Glutamatergic neuron (in vitro differentiated cells): ENCODE data around the gene SLC9C2. TPM values are rescaled to one million over a fixed set of nuclear protein-coding genes. Genes with fewer than 3 reads are reported as not detected.

ENCODE experiments used
- DNase-seq: peaks from one replicate; pipeline ENCODE4 v3.0.0; 2022
- H3K27ac Mint-ChIP-seq: one replicate; pipeline ENCODE4 v1.8.0; 2020; ENCODE audit warnings: mild to moderate bottlenecking, mixed read lengths, inconsistent platforms; ENCODE audit not compliant: unreplicated experiment
- H3K27me3 Mint-ChIP-seq: one replicate; pipeline ENCODE4 v1.8.0; 2020; ENCODE audit warnings: mild to moderate bottlenecking, moderate library complexity, mixed read lengths, inconsistent platforms; ENCODE audit not compliant: unreplicated experiment
- H3K36me3 Mint-ChIP-seq: one replicate; pipeline ENCODE4 v1.8.0; 2020; ENCODE audit warnings: mild to moderate bottlenecking, mixed read lengths, inconsistent platforms; ENCODE audit not compliant: unreplicated experiment
- H3K4me1 Mint-ChIP-seq: one replicate; pipeline ENCODE4 v1.8.0; 2020; ENCODE audit warnings: mild to moderate bottlenecking, low read depth, mixed read lengths, inconsistent platforms; ENCODE audit not compliant: unreplicated experiment
- H3K4me3 Mint-ChIP-seq: one replicate; pipeline ENCODE4 v1.8.0; 2020; ENCODE audit warnings: mild to moderate bottlenecking, mixed read lengths, inconsistent platforms; ENCODE audit not compliant: unreplicated experiment
- H3K9me3 Mint-ChIP-seq: one replicate; pipeline ENCODE4 v1.8.0; 2020; ENCODE audit warnings: mild to moderate bottlenecking, moderate library complexity, mixed read lengths, inconsistent platforms; ENCODE audit not compliant: unreplicated experiment
- CTCF ChIP-seq: fragments of 200-600 bp; sonication (generic); IDR thresholded peaks from one replicate; pipeline ENCODE4 v1.5.0; 2021; ENCODE audit not compliant: partially characterized antibody, unreplicated experiment
- total RNA-seq: library from RNA; stranded (reverse); fragmentation: NEBNext Ultra II Directional; extraction: Animal tissue kit (Norgen Biotek cat#: 25700); gene quantifications from one replicate; pipeline ENCODE4 v1.2.1, GENCODE V29; 2021; ENCODE audit not compliant: unreplicated experiment

The SLC9C2 gene
- total RNA-seq, 1 donor from 2014 or later = 0.98 TPM

DNA sequence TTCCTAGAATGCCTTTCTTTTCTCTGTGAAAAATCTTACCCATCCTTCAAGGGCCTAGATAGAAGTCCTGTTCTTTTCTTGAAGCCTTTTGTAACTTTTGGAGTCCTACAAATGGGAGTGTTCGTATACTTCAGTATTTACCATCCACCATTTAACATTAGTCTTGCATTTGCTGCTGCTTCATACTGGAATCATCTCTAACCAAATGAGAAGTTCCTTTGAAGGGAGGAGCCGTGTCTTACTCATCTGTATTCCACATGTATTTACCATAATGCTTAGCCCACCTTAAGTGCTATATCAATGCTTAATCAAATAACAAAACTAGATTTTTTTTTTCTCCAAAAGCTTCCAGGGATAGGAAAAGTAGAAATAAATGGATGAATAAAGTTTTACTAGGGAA is 118.6 kb downstream of the SLC9C2 start:
- Mint-ChIP-seq H3K9me3 (peaks cover 2% of the 10 kb centered on the region), H3K27ac (no peak overlapping the region), H3K4me3 (no peak overlapping the region), H3K36me3 (no peaks in the 10 kb centered on the region), H3K27me3 (no peaks in the 10 kb centered on the region), H3K4me1 (no peaks in the 10 kb centered on the region)
- TF ChIP-seq CTCF = no peak
- DNase-seq = no peak

DNA sequence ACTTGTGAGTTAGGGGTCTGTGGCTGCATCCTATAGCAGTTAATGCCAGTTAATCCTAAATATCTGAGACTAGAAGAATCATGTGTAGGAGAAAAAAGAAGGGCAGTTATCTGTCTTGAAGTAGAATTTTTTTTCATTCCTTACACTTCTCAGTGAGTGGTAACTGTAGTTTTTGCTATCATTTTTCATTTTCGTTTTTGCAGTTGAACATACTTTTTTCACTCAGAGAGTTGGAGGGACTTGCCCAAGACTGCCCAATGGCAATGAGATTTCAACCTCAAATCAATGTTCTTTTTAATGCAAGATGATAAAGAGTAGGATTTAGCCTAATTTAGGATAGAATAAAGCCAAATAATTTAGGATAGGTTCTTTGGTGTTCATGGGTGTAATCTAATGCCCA is 120.2 kb downstream of the SLC9C2 start:
- Mint-ChIP-seq H3K27me3 (no peaks in the 10 kb centered on the region), H3K4me1 (no peaks in the 10 kb centered on the region), H3K9me3 (peaks cover 2% of the 10 kb centered on the region), H3K4me3 (no peak overlapping the region), H3K36me3 (no peaks in the 10 kb centered on the region), H3K27ac (no peak overlapping the region)
- no peak for DNase-seq
- TF ChIP-seq CTCF = no peak

DNA sequence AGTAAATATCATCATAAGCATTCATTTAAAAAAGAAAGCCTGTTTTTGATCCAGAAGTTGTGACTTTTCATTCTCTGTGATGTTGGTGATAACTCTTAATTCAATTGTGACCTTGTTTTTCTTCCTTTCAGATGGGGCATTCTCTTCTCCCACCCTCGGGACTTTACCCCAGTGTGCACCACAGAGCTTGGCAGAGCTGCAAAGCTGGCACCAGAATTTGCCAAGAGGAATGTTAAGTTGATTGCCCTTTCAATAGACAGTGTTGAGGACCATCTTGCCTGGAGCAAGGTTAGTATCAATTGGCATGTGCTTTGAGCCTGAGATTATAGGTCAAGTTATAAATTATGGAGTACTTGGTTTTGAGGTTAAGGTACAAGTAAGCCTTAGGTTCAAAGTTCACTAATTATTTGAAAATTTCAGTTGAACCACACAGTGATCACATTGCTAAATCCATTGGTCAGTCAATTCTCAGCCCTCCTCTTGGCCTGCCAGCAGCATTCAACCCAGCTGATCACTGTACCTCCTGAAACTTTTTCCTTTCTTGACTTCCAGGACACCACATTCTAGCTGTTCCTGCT is 121.6 kb downstream of the SLC9C2 start:
- H3K36me3 Mint-ChIP-seq = no peaks in the 10 kb centered on the region
- no peak overlapping the region for H3K4me3 Mint-ChIP-seq
- DNase-seq = no peak
- no peak overlapping the region for H3K27ac Mint-ChIP-seq
- TF ChIP-seq CTCF = no peak
- no peaks in the 10 kb centered on the region for H3K27me3 Mint-ChIP-seq
- peaks cover 2% of the 10 kb centered on the region for H3K9me3 Mint-ChIP-seq
- H3K4me1 Mint-ChIP-seq = no peaks in the 10 kb centered on the region

- Mint-ChIP-seq H3K36me3 (no peaks in the 10 kb centered on the region), H3K27ac (no peak overlapping the region), H3K27me3 (peaks cover 2% of the 10 kb centered on the region), H3K4me1 (peaks cover 5% of the 10 kb centered on the region), H3K9me3 (peaks cover 4% of the 10 kb centered on the region), H3K4me3 (no peak overlapping the region)
- TF ChIP-seq CTCF = no peak
- no peak for DNase-seq
Measured at GRCh38 chr1:173479649-173480048, 123.2 kb downstream of the SLC9C2 start.

GRCh38 chr1:173478094-173478674 is 124.7 kb downstream of the SLC9C2 start:
- H3K9me3 Mint-ChIP-seq = peaks cover 4% of the 10 kb centered on the region
- no peak for TF ChIP-seq CTCF
- peaks cover 2% of the 10 kb centered on the region for H3K27me3 Mint-ChIP-seq
- H3K4me3 Mint-ChIP-seq = peak overlapping the region; percentile 76
- H3K4me1 Mint-ChIP-seq = peaks cover 5% of the 10 kb centered on the region
- H3K36me3 Mint-ChIP-seq = no peaks in the 10 kb centered on the region
- no peak for DNase-seq
- H3K27ac Mint-ChIP-seq = no peak overlapping the region
